ENCODE data around the gene MXD1. TPM values are rescaled to one million over a fixed set of nuclear protein-coding genes. Genes with fewer than 3 reads are reported as not detected.

Gene MXD1
- total RNA-seq, 1 donor: 14.5 TPM

DNA sequence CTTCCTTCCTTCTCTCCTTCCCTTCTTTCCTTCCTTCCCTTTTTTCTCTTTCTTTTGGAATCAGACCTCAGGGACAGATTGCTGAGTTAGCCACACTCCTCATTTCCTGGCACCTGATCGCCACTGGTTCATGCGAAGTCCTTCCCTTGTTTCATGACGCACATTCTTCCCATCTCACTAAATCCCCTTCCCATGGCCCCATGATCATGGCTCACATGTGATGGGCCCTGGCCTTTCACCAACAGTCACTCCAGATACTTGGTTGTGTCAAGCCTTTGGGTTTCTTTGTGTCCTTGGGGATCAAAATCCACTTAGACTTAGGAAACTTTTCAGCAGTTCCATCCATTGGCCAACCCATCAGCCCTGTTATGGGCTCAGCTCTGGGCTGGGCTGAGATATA is 70.3 kb downstream of the MXD1 start:
- TF ChIP-seq, protein P1, sequence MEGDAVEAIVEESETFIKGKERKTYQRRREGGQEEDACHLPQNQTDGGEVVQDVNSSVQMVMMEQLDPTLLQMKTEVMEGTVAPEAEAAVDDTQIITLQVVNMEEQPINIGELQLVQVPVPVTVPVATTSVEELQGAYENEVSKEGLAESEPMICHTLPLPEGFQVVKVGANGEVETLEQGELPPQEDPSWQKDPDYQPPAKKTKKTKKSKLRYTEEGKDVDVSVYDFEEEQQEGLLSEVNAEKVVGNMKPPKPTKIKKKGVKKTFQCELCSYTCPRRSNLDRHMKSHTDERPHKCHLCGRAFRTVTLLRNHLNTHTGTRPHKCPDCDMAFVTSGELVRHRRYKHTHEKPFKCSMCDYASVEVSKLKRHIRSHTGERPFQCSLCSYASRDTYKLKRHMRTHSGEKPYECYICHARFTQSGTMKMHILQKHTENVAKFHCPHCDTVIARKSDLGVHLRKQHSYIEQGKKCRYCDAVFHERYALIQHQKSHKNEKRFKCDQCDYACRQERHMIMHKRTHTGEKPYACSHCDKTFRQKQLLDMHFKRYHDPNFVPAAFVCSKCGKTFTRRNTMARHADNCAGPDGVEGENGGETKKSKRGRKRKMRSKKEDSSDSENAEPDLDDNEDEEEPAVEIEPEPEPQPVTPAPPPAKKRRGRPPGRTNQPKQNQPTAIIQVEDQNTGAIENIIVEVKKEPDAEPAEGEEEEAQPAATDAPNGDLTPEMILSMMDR (IDR thresholded peaks at IDR 0.05; ENCODE audit: extremely low read depth, low read depth, low read length): no peak
- no peaks in the 10 kb centered on the region for H3K4me1 ChIP-seq (ENCODE audit: insufficient read depth, low read length)
- H2AFZ ChIP-seq (ENCODE audit: low read length): no peak overlapping the region
- H3K27me3 ChIP-seq (ENCODE audit: insufficient read depth, low read length): no peaks in the 10 kb centered on the region
- no peaks in the 10 kb centered on the region for H3K36me3 ChIP-seq (ENCODE audit: insufficient read depth, low read length)
- DNase-seq (ENCODE audit: insufficient read length, low spot score, missing footprints): no peak
- H3K9me3 ChIP-seq (ENCODE audit: low read depth, low read length): no peaks in the 10 kb centered on the region
- no peak overlapping the region for H3K27ac ChIP-seq (ENCODE audit: low read depth, low read length)
- H3K79me2 ChIP-seq (ENCODE audit: insufficient read depth, low read length): no peaks in the 10 kb centered on the region
- H3K4me3 ChIP-seq (ENCODE audit: insufficient read depth, low read length): no peak overlapping the region
- H4K20me1 ChIP-seq (ENCODE audit: insufficient read depth, low read length): no peaks in the 10 kb centered on the region
- H3K4me2 ChIP-seq (ENCODE audit: insufficient read depth, low read length): no peak overlapping the region

DNA sequence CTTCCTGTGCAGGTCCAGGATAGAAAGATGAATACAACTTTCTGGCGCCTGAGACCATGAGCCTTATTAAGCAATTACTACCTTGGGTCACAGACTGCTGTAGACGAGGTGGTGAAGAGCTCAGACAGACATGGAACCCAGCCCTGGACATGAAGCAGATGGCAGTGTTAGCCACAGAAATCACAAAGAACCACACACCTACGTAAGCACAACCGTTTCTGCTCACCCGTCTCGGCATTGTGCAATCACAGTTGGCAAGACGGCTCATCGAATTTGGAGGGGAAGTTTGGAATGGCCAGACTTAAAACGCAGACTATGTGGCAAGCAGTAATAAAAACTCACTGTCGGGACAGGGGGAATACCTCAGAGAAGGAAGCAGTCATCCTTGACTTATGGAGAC is 70.8 kb downstream of the MXD1 start:
- Histone ChIP-seq H3K36me3 (ENCODE audit: insufficient read depth, low read length) (no peaks in the 10 kb centered on the region), H3K27me3 (ENCODE audit: insufficient read depth, low read length) (no peaks in the 10 kb centered on the region), H4K20me1 (ENCODE audit: insufficient read depth, low read length) (no peaks in the 10 kb centered on the region), H3K79me2 (ENCODE audit: insufficient read depth, low read length) (no peaks in the 10 kb centered on the region), H3K4me1 (ENCODE audit: insufficient read depth, low read length) (no peaks in the 10 kb centered on the region), H3K4me2 (ENCODE audit: insufficient read depth, low read length) (no peak overlapping the region), H3K4me3 (ENCODE audit: insufficient read depth, low read length) (no peak overlapping the region), H3K27ac (ENCODE audit: low read depth, low read length) (no peak overlapping the region), H2AFZ (ENCODE audit: low read length) (no peak overlapping the region), H3K9me3 (ENCODE audit: low read depth, low read length) (no peaks in the 10 kb centered on the region)
- TF ChIP-seq, protein P1 (IDR thresholded peaks at IDR 0.05; ENCODE audit: extremely low read depth, low read depth, low read length): no peak
- no peak for DNase-seq (ENCODE audit: insufficient read length, low spot score, missing footprints)

DNA sequence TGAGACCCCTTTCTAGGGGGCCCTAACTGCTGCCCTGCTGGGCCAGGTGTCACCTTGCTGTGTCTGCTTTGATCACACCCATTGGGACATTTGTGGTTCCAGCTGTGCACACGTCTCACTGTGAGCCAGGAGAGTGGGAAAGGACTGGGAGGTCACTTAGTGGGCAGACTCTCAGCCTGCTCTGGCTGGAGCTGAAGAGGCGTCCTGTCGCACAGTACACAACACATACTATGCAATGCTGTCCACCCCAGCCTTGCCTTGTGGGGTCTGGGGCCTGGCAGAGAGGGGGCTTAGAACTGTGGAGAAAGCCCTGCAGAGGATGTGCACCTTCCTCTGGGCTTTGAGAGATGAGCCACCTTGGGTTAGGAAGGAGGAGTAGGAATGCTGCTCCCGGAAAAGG is 71.8 kb downstream of the MXD1 start:
- Histone ChIP-seq H3K27ac (ENCODE audit: low read depth, low read length) (no peak overlapping the region), H3K4me3 (ENCODE audit: insufficient read depth, low read length) (no peak overlapping the region)
- no peak for DNase-seq (ENCODE audit: insufficient read length, low spot score, missing footprints)

DNA sequence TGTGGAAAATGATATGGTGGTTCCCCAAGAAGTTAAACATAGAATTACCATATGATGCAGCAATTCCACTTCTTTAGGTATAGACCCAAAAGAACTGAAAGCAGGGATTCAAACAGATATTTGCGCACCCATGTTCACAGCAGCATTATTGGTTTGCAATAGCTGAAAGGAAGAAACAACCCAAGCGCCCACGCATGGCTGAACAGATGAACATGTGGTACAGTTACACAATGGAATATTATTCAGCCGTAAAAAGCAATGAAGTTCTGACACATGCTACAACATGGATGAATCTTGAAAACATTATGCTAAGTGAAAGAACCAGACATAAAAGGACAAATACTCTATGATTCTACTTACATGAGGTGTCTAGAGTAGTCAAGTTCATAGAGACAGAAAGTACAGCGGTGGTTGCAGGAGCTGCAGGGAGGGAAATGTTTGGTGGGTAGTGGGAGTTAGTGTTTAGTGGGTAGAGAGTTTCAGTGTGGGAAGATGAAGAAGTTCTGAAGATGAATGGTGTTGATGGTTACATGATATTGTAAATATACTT is 73.3 kb downstream of the MXD1 start:
- no peak for DNase-seq (ENCODE audit: insufficient read length, low spot score, missing footprints)
- Histone ChIP-seq H3K9me3 (ENCODE audit: low read depth, low read length) (no peaks in the 10 kb centered on the region), H3K36me3 (ENCODE audit: insufficient read depth, low read length) (no peaks in the 10 kb centered on the region), H3K4me1 (ENCODE audit: insufficient read depth, low read length) (no peaks in the 10 kb centered on the region), H4K20me1 (ENCODE audit: insufficient read depth, low read length) (no peaks in the 10 kb centered on the region), H3K27me3 (ENCODE audit: insufficient read depth, low read length) (no peaks in the 10 kb centered on the region), H3K27ac (ENCODE audit: low read depth, low read length) (no peak overlapping the region), H3K79me2 (ENCODE audit: insufficient read depth, low read length) (no peaks in the 10 kb centered on the region), H3K4me2 (ENCODE audit: insufficient read depth, low read length) (no peak overlapping the region), H2AFZ (ENCODE audit: low read length) (no peak overlapping the region), H3K4me3 (ENCODE audit: insufficient read depth, low read length) (no peak overlapping the region)
- TF ChIP-seq, protein P1 (IDR thresholded peaks at IDR 0.05; ENCODE audit: extremely low read depth, low read depth, low read length): no peak

More for the DNA sequence above, 71.8 kb downstream of the MXD1 start:
- Histone ChIP-seq H3K4me2 (ENCODE audit: insufficient read depth, low read length) (no peak overlapping the region), H4K20me1 (ENCODE audit: insufficient read depth, low read length) (no peaks in the 10 kb centered on the region), H3K27me3 (ENCODE audit: insufficient read depth, low read length) (no peaks in the 10 kb centered on the region), H3K4me1 (ENCODE audit: insufficient read depth, low read length) (no peaks in the 10 kb centered on the region), H3K36me3 (ENCODE audit: insufficient read depth, low read length) (no peaks in the 10 kb centered on the region), H3K9me3 (ENCODE audit: low read depth, low read length) (no peaks in the 10 kb centered on the region), H3K79me2 (ENCODE audit: insufficient read depth, low read length) (no peaks in the 10 kb centered on the region), H2AFZ (ENCODE audit: low read length) (no peak overlapping the region)
- TF ChIP-seq, protein P1 (IDR thresholded peaks at IDR 0.05; ENCODE audit: extremely low read depth, low read depth, low read length): no peak
